SKM-1 treated with dmso at 0.1 percent for 144 hours (cell line): Measurements from ENCODE around the gene STAT6.

Source experiments
- DNase-seq: peaks from one replicate; lab custom pipeline; 2025; ENCODE audit not compliant: unreplicated experiment; lab: John Stamatoyannopoulos, UW

Gene STAT6

DNA sequence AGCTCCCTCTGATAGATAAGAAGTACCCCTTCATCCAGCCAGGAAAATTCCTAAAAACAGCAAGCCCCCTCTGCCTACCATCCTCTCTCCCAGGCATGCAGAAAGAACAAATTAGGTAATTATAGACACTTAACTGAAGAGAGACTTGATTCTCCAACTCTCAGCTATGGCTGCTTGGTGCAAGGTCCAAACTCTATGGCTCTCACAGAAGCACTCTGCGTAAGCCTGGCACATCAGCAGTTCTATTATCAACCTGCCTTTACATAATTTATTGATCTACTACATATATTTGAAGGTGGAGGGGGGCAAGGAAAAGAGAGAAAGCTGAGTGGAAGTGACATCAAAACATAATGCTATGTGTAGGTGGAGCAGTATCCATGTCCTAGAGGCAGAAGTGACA lies 60.2 kb downstream of the STAT6 start:
- DNase-seq: no peak

- no peak for DNase-seq
Measured at GRCh38 chr12:57049890-57050289, 61.3 kb downstream of the STAT6 start, which contains the start of gene MYO1A. MYO1A (minus strand) TSS chr12:57050129; CDS start chr12:57048323, 1,806 bp downstream.

DNA sequence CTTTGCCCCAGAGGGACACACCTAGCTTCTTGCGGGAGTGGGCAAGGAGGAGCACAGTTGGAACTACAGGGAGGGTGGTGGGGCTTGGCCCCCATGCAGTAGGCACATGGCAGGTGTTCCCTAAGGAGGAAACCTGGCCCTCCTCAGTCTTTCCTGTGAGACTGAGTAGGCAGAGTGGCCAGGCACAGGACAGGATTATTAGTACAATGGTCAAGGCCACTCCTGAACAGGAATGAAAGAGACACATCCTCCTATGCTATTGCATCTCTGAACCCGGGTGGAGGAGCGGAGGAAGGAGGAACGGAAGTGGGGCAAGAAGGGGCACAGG lies 62.1 kb downstream of the STAT6 start:
- no peak for DNase-seq

DNA sequence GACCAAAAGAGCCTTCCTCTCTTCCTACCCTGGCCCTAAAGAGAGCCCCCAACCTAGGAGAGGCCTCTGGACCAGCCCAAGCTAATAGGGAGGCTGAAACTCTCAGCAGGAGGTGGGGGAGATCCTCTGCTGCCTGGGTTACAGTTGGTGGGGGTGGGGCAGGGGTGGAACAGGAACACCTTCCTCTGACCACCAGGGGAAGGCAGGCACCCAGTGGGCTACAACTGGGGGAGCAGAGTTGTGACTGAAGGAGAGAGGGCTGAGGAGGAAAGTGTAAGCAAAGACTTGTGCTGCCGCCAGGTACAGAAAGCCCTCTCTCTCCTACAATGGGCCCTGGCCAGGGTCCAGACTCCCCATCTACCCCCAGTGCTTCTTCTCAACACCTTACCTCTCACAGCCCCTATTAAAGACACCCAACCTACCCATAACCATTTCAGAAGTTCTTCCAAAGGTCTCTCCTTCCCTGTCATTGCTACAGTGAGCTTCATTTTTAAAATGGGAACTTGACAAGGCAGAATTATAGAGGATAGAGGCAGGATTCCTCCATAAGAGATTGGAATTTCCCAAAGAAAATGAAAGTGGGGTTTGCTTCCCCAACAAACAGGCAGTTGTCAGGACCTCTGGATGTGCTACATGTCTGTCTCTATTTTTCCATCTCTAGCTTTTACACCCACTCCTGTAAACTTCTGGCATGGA lies 62.6 kb downstream of the STAT6 start:
- DNase-seq: no peak

DNA sequence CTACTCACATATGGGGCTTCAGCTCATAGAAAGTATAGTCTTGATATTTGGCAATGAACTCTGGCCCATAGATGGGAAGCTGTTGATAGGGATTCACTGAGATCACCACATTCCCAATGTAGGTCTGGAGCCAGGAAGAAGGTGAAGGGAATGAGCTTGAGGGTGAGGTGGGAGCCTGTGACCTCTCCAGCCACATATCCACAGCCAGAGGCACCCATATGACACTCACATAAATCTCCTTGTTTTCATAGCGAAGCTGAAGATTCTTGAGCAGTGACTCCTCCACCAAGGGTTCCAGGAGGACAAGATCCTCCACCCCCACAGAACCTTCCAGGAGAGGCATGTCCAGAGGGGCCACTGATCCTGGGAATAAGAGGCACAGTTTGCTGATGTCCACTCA lies 63.2 kb downstream of the STAT6 start:
- no peak for DNase-seq

- DNase-seq: peak; percentile 56
Measured at GRCh38 chr12:57046947-57047890, 63.9 kb downstream of the STAT6 start.

DNA sequence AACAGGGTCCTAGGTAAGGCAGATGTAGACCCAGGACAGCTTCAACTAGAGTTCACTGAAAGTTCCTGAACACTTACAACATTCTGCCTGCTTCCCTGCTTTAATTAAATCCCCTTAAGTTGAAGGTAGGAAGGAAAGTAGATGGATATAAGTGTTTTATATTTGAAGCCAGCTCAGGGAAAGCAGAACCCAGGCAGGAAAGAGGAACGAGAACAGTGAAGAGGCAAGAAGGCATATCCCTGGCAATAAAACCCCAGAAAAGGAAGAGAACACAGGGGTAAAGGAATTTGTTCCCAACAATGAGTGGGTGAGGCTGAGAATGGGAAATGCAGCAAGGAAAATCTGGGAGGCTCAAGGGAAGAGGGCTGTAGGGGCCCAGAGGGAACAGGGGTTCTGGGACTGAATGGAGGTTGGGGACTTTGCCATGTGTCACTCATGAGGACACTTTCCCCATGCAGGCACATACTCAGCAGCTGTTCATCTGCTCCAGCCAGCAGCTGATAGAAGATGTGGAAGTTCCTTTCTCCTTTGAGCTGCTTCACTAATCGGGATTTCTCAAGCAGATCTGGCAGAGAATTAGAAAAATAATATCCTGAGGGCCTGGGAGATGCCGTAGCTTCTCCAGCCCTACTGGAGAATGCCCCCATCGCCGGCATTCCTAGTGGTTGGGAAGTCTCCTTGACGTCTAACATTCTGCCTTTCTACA lies 64.9 kb downstream of the STAT6 start:
- no peak for DNase-seq
